HepG2 (cell line): Measurements from ENCODE around the gene SNX22. TPM values are rescaled to one million over a fixed set of nuclear protein-coding genes. Genes with fewer than 3 reads are reported as not detected.
A peak's percentile ranks its signal among the peaks of the same experiment; 100 is the strongest.

Experiments
- ATF7 ChIP-seq, 2 experiments: fragments of 450-650 bp in 1 of 2; sonication (generic) in 1 of 2; formaldehyde crosslinking in 1 of 2; IDR thresholded peaks; 2 replicates each; pipeline versions ENCODE4 v1.4.0 to v1.6.1; 2016 to 2020; ENCODE audit warnings: antibody characterized with exemption in 1 of 2, mild to moderate bottlenecking in 1 of 2, missing genetic modification reagents in 1 of 2
- CREB1 ChIP-seq, 2 experiments: fragments of 450-650 bp in 1 of 2; IDR thresholded peaks; 2 replicates each; pipeline ENCODE4 v1.6.1; 2016 to 2017; ENCODE audit warnings: control low read depth in 1 of 2, mild to moderate bottlenecking in 1 of 2, missing compliant biosample characterization in 1 of 2, missing genetic modification characterization in 1 of 2
- DZIP1 ChIP-seq: sonication (generic); formaldehyde crosslinking; IDR thresholded peaks from 2 replicates; pipeline ENCODE4 v1.5.0; 2020; ENCODE audit warnings: mild to moderate bottlenecking, missing genetic modification reagents
- EEA1 ChIP-seq: sonication (generic); formaldehyde crosslinking; IDR thresholded peaks from 2 replicates; pipeline ENCODE4 v1.5.1; 2020; ENCODE audit warnings: mild to moderate bottlenecking, missing genetic modification reagents, borderline replicate concordance
- FOXK2 ChIP-seq: fragments of 450-650 bp; IDR thresholded peaks from 2 replicates; pipeline ENCODE4 v1.6.1; 2016
- IKZF4 ChIP-seq: sonication (generic); formaldehyde crosslinking; IDR thresholded peaks from 2 replicates; pipeline ENCODE4 v1.5.1; 2020; ENCODE audit warnings: borderline replicate concordance, mild to moderate bottlenecking, low read depth, missing genetic modification reagents; ENCODE audit errors: not compliant biosample characterization
- LCORL ChIP-seq, 2 experiments: fragments of 450-650 bp in 1 of 2; sonication (generic) in 1 of 2; formaldehyde crosslinking in 1 of 2; IDR thresholded peaks; 2 replicates each; pipeline versions ENCODE4 v1.5.0 to v1.6.1; 2017 to 2020; ENCODE audit warnings: antibody characterized with exemption in 1 of 2, missing genetic modification reagents in 1 of 2
- SIX1 ChIP-seq: sonication (generic); formaldehyde crosslinking; IDR thresholded peaks from 2 replicates; pipeline ENCODE4 v1.4.0; 2020; ENCODE audit warnings: missing genetic modification reagents, borderline replicate concordance
- XBP1 ChIP-seq: sonication (generic); formaldehyde crosslinking; IDR thresholded peaks from 2 replicates; pipeline ENCODE4 v1.5.0; 2020; ENCODE audit warnings: missing genetic modification reagents
- ZBTB49 ChIP-seq: sonication (generic); formaldehyde crosslinking; IDR thresholded peaks from 2 replicates; pipeline ENCODE4 v1.4.0; 2020; ENCODE audit warnings: missing genetic modification reagents, borderline replicate concordance
- ZNF12 ChIP-seq: sonication (generic); formaldehyde crosslinking; IDR thresholded peaks from 2 replicates; pipeline ENCODE4 v1.5.0; 2020; ENCODE audit warnings: missing genetic modification reagents
- ZNF766 ChIP-seq: sonication (generic); formaldehyde crosslinking; IDR thresholded peaks from 2 replicates; pipeline ENCODE4 v1.5.0; 2020; ENCODE audit warnings: missing genetic modification reagents, borderline replicate concordance
- ZNF775 ChIP-seq: sonication (generic); formaldehyde crosslinking; IDR thresholded peaks from 2 replicates; pipeline ENCODE4 v1.4.0; 2020; ENCODE audit warnings: missing genetic modification reagents, mild to moderate bottlenecking, moderate library complexity, borderline replicate concordance
- polyA plus RNA-seq, 8 experiments: library from polyadenylated mRNA; depleted of rRNA in 3 of 8; stranded (reverse) in 7 of 8; unstranded in 1 of 8; fragments of >200 nt; fragmentation: Illumina TruSeq in 4 of 8; extraction: Trizol in 4 of 8; gene quantifications; 2 replicates each; pipeline versions ENCODE4 v1.2.1 to v1.2.3, GENCODE V29; 2011 to 2016; ENCODE audit warnings: low read depth in 4 of 8, missing spikeins in 1 of 8, mixed read lengths in 1 of 8; ENCODE audit not compliant: insufficient read depth in 1 of 8
- total RNA-seq, 5 experiments: library from RNA; depleted of rRNA; stranded (reverse); fragments of >200 nt; fragmentation: Illumina TruSeq; extraction: Trizol; gene quantifications; 2 replicates each; pipeline ENCODE4 v1.2.3, GENCODE V29; 2016; ENCODE audit warnings: low read depth in 1 of 5
- TF ChIP-seq, protein P1 (sequence below): sonication (generic); formaldehyde crosslinking; IDR thresholded peaks from 2 replicates; pipeline ENCODE4 v1.4.0; 2020; ENCODE audit warnings: missing genetic modification reagents
- TF ChIP-seq, protein P2 (sequence below): sonication (generic); formaldehyde crosslinking; conservative IDR thresholded peaks from 2 replicates; pipeline ENCODE4 v1.5.0; 2020; ENCODE audit warnings: missing genetic modification reagents
- TF ChIP-seq, protein P3 (sequence below): sonication (generic); formaldehyde crosslinking; IDR thresholded peaks from 2 replicates; pipeline ENCODE4 v1.4.0; 2020; ENCODE audit warnings: mild to moderate bottlenecking, low read depth, missing genetic modification reagents

Gene SNX22
- total and polyA plus RNA-seq, 2 of the 13 experiments (the other 11 are each of a cell fraction or from before 2014, with no cell fraction given), result 2.3 to 5.5 TPM

GRCh38 chr15:64162869-64163658, 11.5 kb downstream of the SNX22 start, which contains the start of gene PPIB (continued):
- TF ChIP-seq XBP1 (peak; percentile 92), FOXK2 (peak; percentile 89), SIX1 (CRISPR knock-in tag) (no peak), ZNF766 (CRISPR knock-in tag) (no peak), EEA1 (no peak), ATF7 (IDR thresholded peaks at IDR 0.05) (no peak), ATF7 (CRISPR knock-in tag; IDR thresholded peaks at IDR 0.05) (no peak), IKZF4 (CRISPR knock-in tag) (peak; percentile 21), ZNF12 (0 out of 2 replicates have a peak, but pooled peaks have one; percentile 0), CREB1 (IDR thresholded peaks at IDR 0.05) (peak; percentile 74), CREB1 (CRISPR knock-in tag; IDR thresholded peaks at IDR 0.05) (0 out of 2 replicates have a peak, but pooled peaks have one; percentile 30), LCORL (IDR thresholded peaks at IDR 0.05) (no peak), LCORL (CRISPR knock-in tag; IDR thresholded peaks at IDR 0.05) (no peak; the same call in none of the 2 replicates), DZIP1 (CRISPR knock-in tag) (0 out of 2 replicates have a peak, but pooled peaks have one; percentile 65), ZNF775 (no peak), ZBTB49 (no peak)
- TF ChIP-seq, protein P1, sequence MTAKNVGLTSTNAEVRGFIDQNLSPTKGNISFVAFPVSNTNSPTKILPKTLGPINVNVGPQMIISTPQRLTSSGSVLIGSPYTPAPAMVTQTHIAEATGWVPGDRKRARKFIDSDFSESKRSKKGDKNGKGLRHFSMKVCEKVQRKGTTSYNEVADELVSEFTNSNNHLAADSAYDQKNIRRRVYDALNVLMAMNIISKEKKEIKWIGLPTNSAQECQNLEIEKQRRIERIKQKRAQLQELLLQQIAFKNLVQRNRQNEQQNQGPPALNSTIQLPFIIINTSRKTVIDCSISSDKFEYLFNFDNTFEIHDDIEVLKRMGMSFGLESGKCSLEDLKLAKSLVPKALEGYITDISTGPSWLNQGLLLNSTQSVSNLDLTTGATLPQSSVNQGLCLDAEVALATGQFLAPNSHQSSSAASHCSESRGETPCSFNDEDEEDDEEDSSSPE (CRISPR knock-in tag), result peak; percentile 70
- TF ChIP-seq, protein P2, sequence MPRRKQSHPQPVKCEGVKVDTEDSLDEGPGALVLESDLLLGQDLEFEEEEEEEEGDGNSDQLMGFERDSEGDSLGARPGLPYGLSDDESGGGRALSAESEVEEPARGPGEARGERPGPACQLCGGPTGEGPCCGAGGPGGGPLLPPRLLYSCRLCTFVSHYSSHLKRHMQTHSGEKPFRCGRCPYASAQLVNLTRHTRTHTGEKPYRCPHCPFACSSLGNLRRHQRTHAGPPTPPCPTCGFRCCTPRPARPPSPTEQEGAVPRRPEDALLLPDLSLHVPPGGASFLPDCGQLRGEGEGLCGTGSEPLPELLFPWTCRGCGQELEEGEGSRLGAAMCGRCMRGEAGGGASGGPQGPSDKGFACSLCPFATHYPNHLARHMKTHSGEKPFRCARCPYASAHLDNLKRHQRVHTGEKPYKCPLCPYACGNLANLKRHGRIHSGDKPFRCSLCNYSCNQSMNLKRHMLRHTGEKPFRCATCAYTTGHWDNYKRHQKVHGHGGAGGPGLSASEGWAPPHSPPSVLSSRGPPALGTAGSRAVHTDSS (CRISPR knock-in tag), result no peak; the same call in 1 of the 2 replicates
- TF ChIP-seq, protein P3, sequence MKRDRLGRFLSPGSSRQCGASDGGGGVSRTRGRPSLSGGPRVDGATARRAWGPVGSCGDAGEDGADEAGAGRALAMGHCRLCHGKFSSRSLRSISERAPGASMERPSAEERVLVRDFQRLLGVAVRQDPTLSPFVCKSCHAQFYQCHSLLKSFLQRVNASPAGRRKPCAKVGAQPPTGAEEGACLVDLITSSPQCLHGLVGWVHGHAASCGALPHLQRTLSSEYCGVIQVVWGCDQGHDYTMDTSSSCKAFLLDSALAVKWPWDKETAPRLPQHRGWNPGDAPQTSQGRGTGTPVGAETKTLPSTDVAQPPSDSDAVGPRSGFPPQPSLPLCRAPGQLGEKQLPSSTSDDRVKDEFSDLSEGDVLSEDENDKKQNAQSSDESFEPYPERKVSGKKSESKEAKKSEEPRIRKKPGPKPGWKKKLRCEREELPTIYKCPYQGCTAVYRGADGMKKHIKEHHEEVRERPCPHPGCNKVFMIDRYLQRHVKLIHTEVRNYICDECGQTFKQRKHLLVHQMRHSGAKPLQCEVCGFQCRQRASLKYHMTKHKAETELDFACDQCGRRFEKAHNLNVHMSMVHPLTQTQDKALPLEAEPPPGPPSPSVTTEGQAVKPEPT, result 0 out of 2 replicates have a peak, but pooled peaks have one; percentile 49
